AG04450 (cell line): ENCODE measurements around the gene FXYD7. TPM values are rescaled to one million over a fixed set of nuclear protein-coding genes. Genes with fewer than 3 reads are reported as not detected.

Source experiments
- CTCF ChIA-PET: fragments of 300-600, 350-600 bp; formaldehyde crosslinking; extraction: SDS; loops from one replicate; lab custom pipeline; 2022; ENCODE audit warnings: antibody characterized with exemption, inconsistent platforms; lab: Charles Lee
- POLR2A ChIA-PET: fragments of 350-600 bp; formaldehyde crosslinking; extraction: SDS; loops from one replicate; lab custom pipeline; 2021; ENCODE audit warnings: antibody characterized with exemption, inconsistent platforms; lab: Yijun Ruan, JAX
- DNase-seq: peaks from one replicate; pipeline ENCODE4 v3.0.0-alpha.2; 2011; ENCODE audit warnings: low read depth, low spot score
- H3K27ac ChIP-seq: one replicate; pipeline ENCODE4 v1.5.1; 2012; ENCODE audit warnings: low read depth, low read length, control low read depth
- H3K27me3 ChIP-seq: one replicate; pipeline ENCODE4 v1.6.0; 2012; ENCODE audit warnings: low read length; ENCODE audit not compliant: control insufficient read depth, insufficient read depth
- H3K4me3 ChIP-seq: 2 replicates; pipeline ENCODE4 v1.5.1; 2011; ENCODE audit warnings: mild to moderate bottlenecking, low read depth, low read length, control low read depth
- H3K9me3 ChIP-seq: 2 replicates; pipeline ENCODE4 v1.5.1; 2012; ENCODE audit warnings: low read length; ENCODE audit not compliant: control insufficient read depth, insufficient read depth
- polyA minus RNA-seq: library from RNA; depleted of rRNA, polyadenylated mRNA; stranded (reverse); fragments of >200 nt; gene quantifications from 2 replicates; pipeline ENCODE4 v1.2.3, GENCODE V29; 2011; rRNA and poly(A)+ RNA removed
- polyA plus RNA-seq: library from polyadenylated mRNA; depleted of rRNA; stranded (reverse); fragments of >200 nt; gene quantifications from 2 replicates; pipeline ENCODE4 v1.2.3, GENCODE V29; 2011; rRNA removed
- TF ChIP-seq, protein P1 (sequence below): IDR thresholded peaks from 2 replicates; pipeline ENCODE4 v1.5.1; 2011; ENCODE audit warnings: low read depth, low read length, control low read depth, inconsistent platforms

Gene FXYD7, protein sequence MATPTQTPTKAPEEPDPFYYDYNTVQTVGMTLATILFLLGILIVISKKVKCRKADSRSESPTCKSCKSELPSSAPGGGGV
- not detected in 2 replicates for polyA plus RNA-seq
- polyA minus RNA-seq, result not detected in 2 replicates

DNA sequence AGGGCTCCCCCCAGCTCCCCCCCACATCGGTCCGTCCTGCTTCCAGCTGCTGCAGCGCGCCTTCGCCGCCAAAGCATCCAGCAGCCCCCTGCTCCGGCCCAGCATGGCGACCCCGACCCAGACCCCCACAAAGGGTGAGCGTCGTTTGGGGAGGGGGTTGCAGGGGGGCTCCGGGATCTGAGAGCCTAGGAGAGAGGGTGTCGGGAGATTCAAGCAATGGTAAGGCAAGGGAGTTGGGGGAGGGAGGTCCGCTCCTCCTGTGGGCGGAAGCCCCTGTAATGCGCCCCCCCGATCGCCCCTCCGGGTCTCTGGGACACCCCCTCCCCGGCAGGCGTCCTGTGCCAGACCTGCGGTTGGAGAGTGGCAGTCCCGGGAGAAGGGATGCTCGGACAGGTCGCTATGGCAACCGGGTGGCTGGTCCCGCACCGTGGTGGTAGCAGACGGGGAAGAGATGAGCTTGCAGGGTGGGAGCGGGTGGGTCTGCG is at the start of gene FXYD7:
Gene FXYD7, plus strand, starts transcription at position 25 of the 485 bp plus-strand sequence. Its CDS starts 79 bp downstream, at position 104.
- Histone ChIP-seq H3K9me3 (no peaks in the 10 kb centered on the region), H3K4me3 (no peak within 1 kb of the TSS), H3K27me3 (peaks cover 25% of the 10 kb centered on the region), H3K27ac (no peak within 1 kb of the TSS)
- DNase-seq, result no peak
- ChIA-PET CTCF (interaction anchor here (0.6 to 3.5 kb wide), 9 partner anchors 8 to 101 kb away, joined by 3 to 83 read pairs (median 6); partner anchors contain the start of genes FXYD3, FXYD5 and LGI4), POLR2A (no interaction called here)
- TF ChIP-seq, protein P1, sequence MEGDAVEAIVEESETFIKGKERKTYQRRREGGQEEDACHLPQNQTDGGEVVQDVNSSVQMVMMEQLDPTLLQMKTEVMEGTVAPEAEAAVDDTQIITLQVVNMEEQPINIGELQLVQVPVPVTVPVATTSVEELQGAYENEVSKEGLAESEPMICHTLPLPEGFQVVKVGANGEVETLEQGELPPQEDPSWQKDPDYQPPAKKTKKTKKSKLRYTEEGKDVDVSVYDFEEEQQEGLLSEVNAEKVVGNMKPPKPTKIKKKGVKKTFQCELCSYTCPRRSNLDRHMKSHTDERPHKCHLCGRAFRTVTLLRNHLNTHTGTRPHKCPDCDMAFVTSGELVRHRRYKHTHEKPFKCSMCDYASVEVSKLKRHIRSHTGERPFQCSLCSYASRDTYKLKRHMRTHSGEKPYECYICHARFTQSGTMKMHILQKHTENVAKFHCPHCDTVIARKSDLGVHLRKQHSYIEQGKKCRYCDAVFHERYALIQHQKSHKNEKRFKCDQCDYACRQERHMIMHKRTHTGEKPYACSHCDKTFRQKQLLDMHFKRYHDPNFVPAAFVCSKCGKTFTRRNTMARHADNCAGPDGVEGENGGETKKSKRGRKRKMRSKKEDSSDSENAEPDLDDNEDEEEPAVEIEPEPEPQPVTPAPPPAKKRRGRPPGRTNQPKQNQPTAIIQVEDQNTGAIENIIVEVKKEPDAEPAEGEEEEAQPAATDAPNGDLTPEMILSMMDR, result no peak

DNA sequence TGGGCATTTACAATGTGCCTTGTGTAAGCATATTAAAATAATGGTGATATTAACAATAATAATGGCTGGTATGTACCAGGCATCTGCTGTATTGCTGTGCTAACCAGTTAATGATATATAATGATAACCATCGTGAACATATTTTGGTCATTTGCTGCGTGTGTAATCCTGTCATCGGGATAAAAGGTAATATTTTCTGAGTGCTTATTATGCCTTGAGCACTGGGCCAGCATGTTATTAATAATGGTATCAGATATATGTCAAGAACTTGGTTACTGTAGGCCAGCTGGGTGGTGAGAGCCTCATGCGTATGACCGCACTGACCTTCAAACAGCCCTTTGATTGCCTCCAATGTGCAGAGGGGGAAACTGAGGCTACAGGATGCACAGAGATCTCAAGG is 49.6 kb upstream of the FXYD7 start:
- H3K27ac ChIP-seq, result no peak overlapping the region
- TF ChIP-seq, protein P1, result no peak
- DNase-seq, result no peak
- ChIA-PET POLR2A (no interaction called here), CTCF (interaction anchor here (1.4 kb wide), 1 partner anchor 49 kb away, joined by 4 read pairs; no protein-coding TSS in a partner anchor)
- no peak overlapping the region for H3K4me3 ChIP-seq
- peaks cover 3% of the 10 kb centered on the region for H3K27me3 ChIP-seq
- no peaks in the 10 kb centered on the region for H3K9me3 ChIP-seq

DNA sequence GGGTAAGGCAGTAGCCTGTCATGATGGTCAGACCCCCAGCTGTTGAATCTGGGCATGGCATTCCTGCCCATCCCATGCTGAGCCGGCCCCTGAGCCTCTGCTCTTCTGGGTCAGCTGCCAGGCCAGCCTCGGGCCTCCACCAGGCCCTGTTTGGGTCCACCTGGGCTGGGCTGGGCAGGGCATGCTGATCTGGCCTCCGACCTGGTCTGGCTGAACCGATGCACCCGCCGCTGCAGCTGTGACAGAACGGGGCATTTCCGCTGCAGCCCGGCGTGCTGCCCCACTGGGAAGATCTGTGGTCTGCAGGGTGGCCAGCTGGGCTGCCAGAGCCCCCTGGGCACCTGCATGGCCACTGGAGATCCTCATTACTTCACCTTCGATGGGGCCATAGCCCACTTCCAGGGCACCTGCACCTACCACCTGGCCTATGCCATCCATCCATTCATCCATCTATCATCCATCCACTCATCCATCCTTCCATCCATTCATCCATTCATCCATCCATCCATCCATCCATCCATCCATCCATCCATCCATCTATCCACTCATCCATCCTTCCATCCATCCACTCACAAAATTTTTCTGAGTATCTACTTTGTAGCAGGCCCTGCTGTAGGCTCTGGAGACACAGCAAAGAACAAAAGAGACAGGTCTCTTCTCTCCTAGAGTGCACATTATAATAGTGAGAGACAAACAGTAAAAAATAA is 49.0 kb upstream of the FXYD7 start:
- no peak for DNase-seq
- TF ChIP-seq, protein P1, result no peak
- Histone ChIP-seq H3K4me3 (no peak overlapping the region), H3K27ac (no peak overlapping the region), H3K9me3 (no peaks in the 10 kb centered on the region), H3K27me3 (peaks cover 3% of the 10 kb centered on the region)
- ChIA-PET CTCF (no interaction called here), POLR2A (no interaction called here)

DNA sequence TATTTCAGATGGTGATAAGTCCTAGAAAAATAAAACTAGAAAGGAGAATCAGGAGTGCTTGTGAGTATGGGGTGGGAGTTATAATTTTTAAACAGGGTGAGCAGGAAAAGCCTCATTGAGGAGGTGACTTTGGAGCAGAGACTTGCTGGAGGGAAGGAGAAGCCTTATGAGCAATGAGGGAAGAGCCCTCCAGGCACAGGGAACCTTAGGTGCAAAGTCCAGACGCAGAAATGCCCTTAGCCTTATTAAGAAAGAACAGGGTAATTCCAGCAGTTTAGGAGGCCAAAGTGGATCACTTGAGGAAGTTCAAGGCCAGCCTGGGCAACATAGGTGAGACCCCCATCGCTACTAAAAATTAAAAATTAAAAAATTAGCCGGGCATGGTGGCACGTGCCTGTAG is 48.4 kb upstream of the FXYD7 start:
- H3K27ac ChIP-seq, result no peak overlapping the region
- ChIA-PET POLR2A (no interaction called here), CTCF (no interaction called here)
- no peak for DNase-seq
- TF ChIP-seq, protein P1, result no peak
- H3K4me3 ChIP-seq, result no peak overlapping the region
- H3K9me3 ChIP-seq, result no peaks in the 10 kb centered on the region
- H3K27me3 ChIP-seq, result peaks cover 3% of the 10 kb centered on the region
